ENCODE data around the gene LRRC4B. TPM values are rescaled to one million over a fixed set of nuclear protein-coding genes. Genes with fewer than 3 reads are reported as not detected.

The LRRC4B gene
- total and polyA plus RNA-seq, 2 of the 4 experiments (the other 2 are of a cell fraction) = 0.03 TPM; not detected in 1

DNA sequence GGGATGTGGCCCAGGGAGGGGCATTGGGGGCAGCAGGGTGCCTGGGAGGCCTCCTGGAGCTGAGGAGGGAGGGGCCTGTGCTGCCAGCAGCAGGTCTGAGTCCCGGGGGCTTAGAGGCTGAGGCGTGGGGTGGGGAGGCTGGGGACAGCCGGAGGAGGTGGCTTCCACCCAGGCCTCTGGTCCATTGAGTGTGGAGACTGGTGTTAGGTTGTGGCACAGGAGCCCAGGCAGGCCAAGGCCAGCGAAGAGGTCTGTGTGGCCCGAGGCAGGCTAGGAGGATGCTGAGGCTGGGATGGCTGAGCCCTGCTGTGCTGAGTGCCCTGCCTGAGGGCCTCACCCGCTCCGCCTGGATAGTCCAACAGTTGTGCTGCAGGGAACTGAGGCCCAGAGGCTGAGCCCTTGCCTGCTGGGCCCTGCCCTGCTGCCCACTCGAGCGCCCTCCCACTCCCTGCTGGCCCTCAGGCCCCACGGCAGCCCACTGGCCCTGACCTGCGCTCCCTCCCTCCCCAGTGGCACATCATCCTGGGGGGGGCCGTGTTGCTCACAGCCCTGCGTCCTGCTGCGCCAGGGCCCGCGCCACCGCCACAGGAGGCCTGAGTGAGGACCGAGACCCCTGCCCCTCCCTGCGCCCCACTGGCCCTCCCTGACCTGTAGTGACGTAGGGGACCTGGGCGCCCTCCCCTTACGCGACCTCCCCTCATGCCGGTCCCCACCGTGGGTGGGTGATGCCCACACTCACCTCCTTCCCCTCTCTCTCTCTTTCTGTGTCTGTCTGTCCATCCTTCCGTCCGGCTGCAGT lies 86.7 kb downstream of the LRRC4B start:
- Histone ChIP-seq H4K91ac (ENCODE audit: insufficient read depth, low read depth, low read length) (no peak overlapping the region), H2AFZ (replicated peaks; ENCODE audit: low read length, poor library complexity) (peak overlapping the region; percentile 23), H4K5ac (ENCODE audit: low read depth, low read length) (no peak overlapping the region), H3K9ac (ENCODE audit: low read depth, low read length) (no peak overlapping the region), H3K9me1 (ENCODE audit: insufficient read depth, low read length) (peaks cover 5% of the 10 kb centered on the region; the same call in 1 of the 2 replicates), H4K8ac (ENCODE audit: low read depth in 2 of 2, low read length in 2 of 2) (no peak overlapping the region), H3K4me2 (ENCODE audit: low read depth, low read length) (no peak overlapping the region), H3K9me3 (ENCODE audit: control insufficient read depth, insufficient read depth, low read length) (no peaks in the 10 kb centered on the region), H3K4ac (ENCODE audit: low read depth, low read length) (no peak overlapping the region), H3K36me3 (ENCODE audit: control insufficient read depth, insufficient read depth, low read length) (peaks cover 26% of the 10 kb centered on the region), H4K20me1 (ENCODE audit: insufficient read depth, low read length) (peaks cover 12% of the 10 kb centered on the region), H3K4me1 (ENCODE audit: control insufficient read depth, insufficient read depth, low read length) (0 out of 2 replicates have a peak, but pooled peaks cover 2% of the 10 kb centered on the region), H2BK20ac (ENCODE audit: low read depth, low read length) (no peak overlapping the region), H2AK5ac (ENCODE audit: low read depth, low read length) (no peak overlapping the region), H2BK120ac (ENCODE audit: low read depth, low read length) (no peak overlapping the region), H3K4me3 (ENCODE audit: insufficient read depth, low read depth, low read length) (no peak overlapping the region), H3K14ac (replicated peaks; ENCODE audit: low read depth, low read length) (no peak overlapping the region), H3K56ac (ENCODE audit: extremely low read depth, insufficient read depth, low read length) (no peak overlapping the region), H3K27ac (ENCODE audit: insufficient read depth, low read length) (no peak overlapping the region), H3K18ac (ENCODE audit: low read depth, low read length) (no peak overlapping the region), H3K79me1 (ENCODE audit: low read depth in 1 of 2, low read length in 2 of 2) (peaks cover 16 to 27% of the 10 kb centered on the region in 2 experiments), H3K27me3 (ENCODE audit: control insufficient read depth, insufficient read depth, low read length) (no peaks in the 10 kb centered on the region), H3K23ac (ENCODE audit: low read depth, low read length) (no peak overlapping the region), H2BK15ac (ENCODE audit: low read depth, low read length) (no peak overlapping the region), H2BK5ac (ENCODE audit: low read depth, low read length, poor library complexity, severe bottlenecking) (no peak overlapping the region), H2AK9ac (replicated peaks; ENCODE audit: low read depth, low read length, poor library complexity) (no peak overlapping the region)
- dilution Hi-C loops (cut with HindIII; ENCODE audit: low sequenced_read_pairs, unreplicated experiment) (no loop called here), in situ Hi-C loops (cut with MboI; ENCODE audit: low sequenced_read_pairs) (no loop called here), intact Hi-C loops (cut with micrococcal nuclease) (no loop called here)
- BruUV-seq (replicated peaks) = no TSS peak
- 100% methylated on average over 3 of the region's 27 CpGs; no CpG with 5 or more reads in 1 of the 2 experiments for WGBS, 2 experiments (ENCODE audit: extremely low coverage in 2 of 2, insufficient read length in 1 of 2)
- no peak for TF ChIP-seq NFE2L2 (IDR thresholded peaks at IDR 0.05; ENCODE audit: low read depth, low read length)
- no peak for TF ChIP-seq POLR2A (IDR thresholded peaks at IDR 0.05; ENCODE audit: low read depth, low read length)
- no peak for TF ChIP-seq MAZ (IDR thresholded peaks at IDR 0.05; ENCODE audit: borderline replicate concordance, low read depth, low read length)
- TF ChIP-seq RFX5 (IDR thresholded peaks at IDR 0.05; ENCODE audit: low read depth, low read length) = no peak
- TF ChIP-seq CEBPB (IDR thresholded peaks at IDR 0.05; ENCODE audit: low read depth, low read length) = no peak
- TF ChIP-seq, protein P1, sequence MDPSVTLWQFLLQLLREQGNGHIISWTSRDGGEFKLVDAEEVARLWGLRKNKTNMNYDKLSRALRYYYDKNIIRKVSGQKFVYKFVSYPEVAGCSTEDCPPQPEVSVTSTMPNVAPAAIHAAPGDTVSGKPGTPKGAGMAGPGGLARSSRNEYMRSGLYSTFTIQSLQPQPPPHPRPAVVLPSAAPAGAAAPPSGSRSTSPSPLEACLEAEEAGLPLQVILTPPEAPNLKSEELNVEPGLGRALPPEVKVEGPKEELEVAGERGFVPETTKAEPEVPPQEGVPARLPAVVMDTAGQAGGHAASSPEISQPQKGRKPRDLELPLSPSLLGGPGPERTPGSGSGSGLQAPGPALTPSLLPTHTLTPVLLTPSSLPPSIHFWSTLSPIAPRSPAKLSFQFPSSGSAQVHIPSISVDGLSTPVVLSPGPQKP (IDR thresholded peaks at IDR 0.05; ENCODE audit: borderline replicate concordance, low read depth, low read length) = no peak
- TF ChIP-seq MAFK (IDR thresholded peaks at IDR 0.05; ENCODE audit: low read depth, low read length) = no peak
- TF ChIP-seq MXI1 (IDR thresholded peaks at IDR 0.05; ENCODE audit: borderline replicate concordance, low read depth, low read length) = no peak
- TF ChIP-seq, protein P2, sequence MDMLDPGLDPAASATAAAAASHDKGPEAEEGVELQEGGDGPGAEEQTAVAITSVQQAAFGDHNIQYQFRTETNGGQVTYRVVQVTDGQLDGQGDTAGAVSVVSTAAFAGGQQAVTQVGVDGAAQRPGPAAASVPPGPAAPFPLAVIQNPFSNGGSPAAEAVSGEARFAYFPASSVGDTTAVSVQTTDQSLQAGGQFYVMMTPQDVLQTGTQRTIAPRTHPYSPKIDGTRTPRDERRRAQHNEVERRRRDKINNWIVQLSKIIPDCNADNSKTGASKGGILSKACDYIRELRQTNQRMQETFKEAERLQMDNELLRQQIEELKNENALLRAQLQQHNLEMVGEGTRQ (IDR thresholded peaks at IDR 0.05; ENCODE audit: low read depth, low read length) = no peak
- TF ChIP-seq RAD21 (IDR thresholded peaks at IDR 0.05; ENCODE audit: low read length) = no peak
- TF ChIP-seq, protein P3, sequence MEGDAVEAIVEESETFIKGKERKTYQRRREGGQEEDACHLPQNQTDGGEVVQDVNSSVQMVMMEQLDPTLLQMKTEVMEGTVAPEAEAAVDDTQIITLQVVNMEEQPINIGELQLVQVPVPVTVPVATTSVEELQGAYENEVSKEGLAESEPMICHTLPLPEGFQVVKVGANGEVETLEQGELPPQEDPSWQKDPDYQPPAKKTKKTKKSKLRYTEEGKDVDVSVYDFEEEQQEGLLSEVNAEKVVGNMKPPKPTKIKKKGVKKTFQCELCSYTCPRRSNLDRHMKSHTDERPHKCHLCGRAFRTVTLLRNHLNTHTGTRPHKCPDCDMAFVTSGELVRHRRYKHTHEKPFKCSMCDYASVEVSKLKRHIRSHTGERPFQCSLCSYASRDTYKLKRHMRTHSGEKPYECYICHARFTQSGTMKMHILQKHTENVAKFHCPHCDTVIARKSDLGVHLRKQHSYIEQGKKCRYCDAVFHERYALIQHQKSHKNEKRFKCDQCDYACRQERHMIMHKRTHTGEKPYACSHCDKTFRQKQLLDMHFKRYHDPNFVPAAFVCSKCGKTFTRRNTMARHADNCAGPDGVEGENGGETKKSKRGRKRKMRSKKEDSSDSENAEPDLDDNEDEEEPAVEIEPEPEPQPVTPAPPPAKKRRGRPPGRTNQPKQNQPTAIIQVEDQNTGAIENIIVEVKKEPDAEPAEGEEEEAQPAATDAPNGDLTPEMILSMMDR (conservative IDR thresholded peaks at IDR 0.05; ENCODE audit: low read depth, low read length) = no peak
- TF ChIP-seq RCOR1 (IDR thresholded peaks at IDR 0.05; ENCODE audit: insufficient replicate concordance, low read length) = no peak
- no peak for TF ChIP-seq SMC3 (IDR thresholded peaks at IDR 0.05; ENCODE audit: low read depth, low read length)
- no peak for TF ChIP-seq BHLHE40 (IDR thresholded peaks at IDR 0.05; ENCODE audit: low read depth, low read length)
- TF ChIP-seq CHD1 (IDR thresholded peaks at IDR 0.05; ENCODE audit: low read depth, low read length) = no peak
- no peak for DNase-seq
- CTCF ChIA-PET = no interaction called here
- POLR2A ChIA-PET (ENCODE audit: unreplicated experiment) = no interaction called here
- no peak for ATAC-seq (ENCODE audit: low read depth)

All from IMR-90 (cell line).